Body of pancreas (tissue), 4 donors: ENCODE data around the gene MXRA5. TPM values are rescaled to one million over a fixed set of nuclear protein-coding genes. Genes with fewer than 3 reads are reported as not detected.
"Not testable (repeated sequence)": the region's sequence is repeated elsewhere in the genome, so short reads cannot be mapped to it uniquely, and the experiment has no call there.

Experiments
- ATAC-seq: fragments of 150-250 bp; one replicate; pipeline ENCODE4 v1.9.1; 2016
- DNase-seq, 4 donors: peaks; one replicate each; pipeline ENCODE4 v3.0.0-alpha.2; 2019
- H3K27ac ChIP-seq, 4 donors: fragments of 200-600 bp; sonication (generic); 1 replicate in 3 of 4; 2 replicates in 1 of 4; pipeline versions ENCODE4 v1.5.1 to v1.6.1; 2016 to 2019; ENCODE audit warnings: mild to moderate bottlenecking in 1 of 4, mixed read lengths in 1 of 4, moderate library complexity in 1 of 4
- H3K27me3 ChIP-seq, 2 donors: fragments of 200-600 bp; sonication (generic); one replicate each; pipeline ENCODE4 v1.6.0; 2016; ENCODE audit warnings: mild to moderate bottlenecking in 1 of 2
- H3K36me3 ChIP-seq, 2 donors: fragments of 200-600 bp; sonication (generic); replicated peaks in 1 of 2; 2 replicates each; pipeline ENCODE4 v1.5.1; 2016; ENCODE audit warnings: low read depth in 2 of 2; ENCODE audit not compliant: insufficient read depth in 1 of 2
- H3K4me1 ChIP-seq: fragments of 200-600 bp; sonication (generic); one replicate; pipeline ENCODE4 v1.6.0; 2016
- H3K4me3 ChIP-seq, 2 donors: fragments of 200-600 bp; sonication (generic); 1 replicate in 1 of 2; 2 replicates in 1 of 2; pipeline ENCODE4 v1.5.1; 2016 to 2019
- H3K9me3 ChIP-seq, 3 donors: fragments of 200-600 bp; sonication (generic); 1 replicate in 2 of 3; 2 replicates in 1 of 3; pipeline ENCODE4 v1.5.1; 2016
- CTCF ChIP-seq, 7 experiments: fragments of 450-650 bp in 4 of 7; fragments of 200-600 bp in 3 of 7; sonication (generic) in 3 of 7; IDR thresholded peaks; one replicate each; pipeline ENCODE4 v1.5.1; 2016 to 2019; ENCODE audit warnings: antibody characterized with exemption in 7 of 7
- POLR2A ChIP-seq, 3 donors: fragments of 450-650 bp; IDR thresholded peaks; one replicate each; pipeline ENCODE4 v1.6.1; 2016; ENCODE audit warnings: antibody characterized with exemption in 3 of 3, mild to moderate bottlenecking in 2 of 3
- WGBS, 2 donors: methylation state at CpG; one replicate each; pipeline ENCODE4 v1.1.5; 2017; 5-methylcytosine and 5-hydroxymethylcytosine counted together
- intact Hi-C: fragments of 100-400 bp; cut with DNase I; formaldehyde crosslinking; loops from one replicate; pipeline ENCODE4 v1.15.1; 2023
- total RNA-seq, 2 donors: library from RNA; depleted of rRNA; stranded (reverse); fragments of >200 nt; gene quantifications; one replicate each; pipeline ENCODE4 v1.1.0, GENCODE V29; 2016

Gene MXRA5
- total RNA-seq, 2 donors from 2014 or later = 1.6 to 3.3 TPM

- no peaks in the 10 kb centered on the region for H3K27me3 ChIP-seq
- no peaks in the 10 kb centered on the region for H3K9me3 ChIP-seq
- TF ChIP-seq CTCF (IDR thresholded peaks at IDR 0.05) (no peak), POLR2A (IDR thresholded peaks at IDR 0.05) (no peak)
- H3K4me1 ChIP-seq = no peaks in the 10 kb centered on the region
- no peaks in the 10 kb centered on the region for H3K36me3 ChIP-seq
- DNase-seq (no peak), ATAC-seq (no peak)
- no peak overlapping the region for H3K27ac ChIP-seq
- intact Hi-C loops = no loop called here
- H3K4me3 ChIP-seq = no peak overlapping the region
- 56 to 88% methylated on average over 2 of the region's 2 CpGs for WGBS, 2 donors
These were observed 53.2 kb downstream of the MXRA5 start for GRCh38 chrX:3293251-3293650.

- H3K4me3 ChIP-seq = no peak overlapping the region
- no peaks in the 10 kb centered on the region for H3K4me1 ChIP-seq
- no peaks in the 10 kb centered on the region for H3K27me3 ChIP-seq
- no peak for ATAC-seq
- intact Hi-C loops = no loop called here
- H3K36me3 ChIP-seq = no peaks in the 10 kb centered on the region
- 62 to 78% methylated on average over 1 of the region's 1 CpG for WGBS, 2 donors
- no peaks in the 10 kb centered on the region for H3K9me3 ChIP-seq
- DNase-seq = no peak
- H3K27ac ChIP-seq = no peak overlapping the region
- TF ChIP-seq POLR2A (IDR thresholded peaks at IDR 0.05) = no peak
- no peak for TF ChIP-seq CTCF (IDR thresholded peaks at IDR 0.05)
These were observed 55.9 kb downstream of the MXRA5 start for GRCh38 chrX:3290561-3290960.

GRCh38 chrX:3286196-3286945, 60.1 kb downstream of the MXRA5 start:
- Histone ChIP-seq H3K4me3 (no peak overlapping the region), H3K36me3 (no peaks in the 10 kb centered on the region), H3K4me1 (no peaks in the 10 kb centered on the region), H3K27ac (no peak overlapping the region), H3K27me3 (no peaks in the 10 kb centered on the region), H3K9me3 (no peaks in the 10 kb centered on the region)
- 63 to 66% methylated on average over 13 to 14 of the region's 14 CpGs for WGBS, 2 donors
- ATAC-seq (no peak), DNase-seq (no peak)
- TF ChIP-seq CTCF (IDR thresholded peaks at IDR 0.05) (no peak), POLR2A (IDR thresholded peaks at IDR 0.05) (no peak)
- intact Hi-C loops = no loop called here

- intact Hi-C loops = no loop called here
- Histone ChIP-seq H3K4me3 (no peak overlapping the region), H3K9me3 (no peaks in the 10 kb centered on the region), H3K27ac (no peak overlapping the region), H3K4me1 (no peaks in the 10 kb centered on the region), H3K27me3 (no peaks in the 10 kb centered on the region), H3K36me3 (no peaks in the 10 kb centered on the region)
- TF ChIP-seq POLR2A (IDR thresholded peaks at IDR 0.05) (no peak), CTCF (IDR thresholded peaks at IDR 0.05) (no peak)
- WGBS, 2 donors = 50 to 53% methylated on average over 1 of the region's 1 CpG
- ATAC-seq (no peak), DNase-seq (no peak)
These were observed 65.7 kb downstream of the MXRA5 start for GRCh38 chrX:3280706-3281105.

- H3K4me3 ChIP-seq, H3K9me3 ChIP-seq, DNase-seq, H3K36me3 ChIP-seq, H3K4me1 ChIP-seq, ATAC-seq, intact Hi-C loops, H3K27ac ChIP-seq, H3K27me3 ChIP-seq: not testable (repeated sequence)
- 100% methylated on average over 1 of the region's 1 CpG; no CpG with 5 or more reads in 1 of the 2 donors for WGBS, 2 donors
These were observed 72.8 kb downstream of the MXRA5 start for GRCh38 chrX:3273668-3274067.
